ENCODE data around the gene ARHGAP15.

DNA sequence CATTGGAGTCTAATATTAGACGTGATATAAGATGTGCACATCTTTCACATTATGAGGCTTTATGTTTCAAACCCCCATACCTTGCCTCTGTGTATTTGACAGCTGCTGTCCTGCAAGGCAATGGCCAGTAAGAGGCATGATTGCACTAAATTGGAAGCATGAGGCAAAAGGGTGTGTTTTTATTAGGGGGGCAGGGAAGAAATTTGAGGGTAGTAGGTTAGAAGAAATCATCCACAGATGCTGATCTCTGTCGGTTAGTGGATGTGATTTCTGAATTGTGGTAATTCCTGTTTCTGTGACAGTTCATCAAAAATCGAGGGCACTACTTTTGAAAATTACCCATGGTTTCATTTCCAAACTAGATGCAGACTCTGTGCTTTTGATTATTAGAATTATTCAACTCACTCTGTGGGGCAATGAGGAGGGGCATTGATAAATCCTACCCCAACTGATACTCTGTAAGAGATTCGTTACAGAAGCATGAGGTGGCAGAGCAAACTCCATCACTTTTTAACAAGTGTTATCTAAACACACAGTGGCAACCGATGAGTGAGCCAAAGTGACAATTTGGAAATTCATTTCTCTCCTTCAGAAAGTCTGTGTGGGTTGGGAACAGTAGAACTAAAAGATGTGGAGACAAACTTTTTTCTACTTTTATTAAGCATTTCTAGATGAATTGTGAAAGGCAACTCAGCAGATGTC is 453.0 kb downstream of the ARHGAP15 start:
- TF ChIP-seq, protein P1, sequence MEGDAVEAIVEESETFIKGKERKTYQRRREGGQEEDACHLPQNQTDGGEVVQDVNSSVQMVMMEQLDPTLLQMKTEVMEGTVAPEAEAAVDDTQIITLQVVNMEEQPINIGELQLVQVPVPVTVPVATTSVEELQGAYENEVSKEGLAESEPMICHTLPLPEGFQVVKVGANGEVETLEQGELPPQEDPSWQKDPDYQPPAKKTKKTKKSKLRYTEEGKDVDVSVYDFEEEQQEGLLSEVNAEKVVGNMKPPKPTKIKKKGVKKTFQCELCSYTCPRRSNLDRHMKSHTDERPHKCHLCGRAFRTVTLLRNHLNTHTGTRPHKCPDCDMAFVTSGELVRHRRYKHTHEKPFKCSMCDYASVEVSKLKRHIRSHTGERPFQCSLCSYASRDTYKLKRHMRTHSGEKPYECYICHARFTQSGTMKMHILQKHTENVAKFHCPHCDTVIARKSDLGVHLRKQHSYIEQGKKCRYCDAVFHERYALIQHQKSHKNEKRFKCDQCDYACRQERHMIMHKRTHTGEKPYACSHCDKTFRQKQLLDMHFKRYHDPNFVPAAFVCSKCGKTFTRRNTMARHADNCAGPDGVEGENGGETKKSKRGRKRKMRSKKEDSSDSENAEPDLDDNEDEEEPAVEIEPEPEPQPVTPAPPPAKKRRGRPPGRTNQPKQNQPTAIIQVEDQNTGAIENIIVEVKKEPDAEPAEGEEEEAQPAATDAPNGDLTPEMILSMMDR (IDR thresholded peaks at IDR 0.05), result no peak
- TF ChIP-seq POLR2A (IDR thresholded peaks at IDR 0.05), result no peak

Data from esophagus squamous epithelium (tissue), 4 donors.